ENCODE results near the gene CD2. TPM values are rescaled to one million over a fixed set of nuclear protein-coding genes. Genes with fewer than 3 reads are reported as not detected.
A peak's percentile ranks its signal among the peaks of the same experiment; 100 is the strongest.
"Not testable (repeated sequence)": the region's sequence is repeated elsewhere in the genome, so short reads cannot be mapped to it uniquely, and the experiment has no call there.

CD2 gene
- total RNA-seq, 2 experiments from 2014 or later: 150 to 151 TPM

DNA sequence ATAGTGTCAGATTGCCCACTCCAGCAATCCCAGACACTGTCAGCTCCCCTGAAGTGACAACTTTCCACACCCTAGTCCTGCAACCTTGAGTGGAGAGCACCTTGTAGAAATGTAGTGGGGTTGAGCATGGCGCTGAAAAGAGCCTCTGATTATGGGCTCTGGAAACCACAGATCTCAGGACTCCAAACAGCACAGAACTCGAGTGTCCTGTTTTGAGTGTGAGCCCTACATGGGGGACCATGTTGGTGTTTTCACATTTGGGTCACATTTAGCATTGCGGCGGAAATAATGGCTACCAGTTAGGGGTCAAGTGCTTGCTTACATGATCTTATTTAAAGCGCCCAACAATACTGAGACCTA lies 4.2 kb downstream of the CD2 start:
- Histone ChIP-seq H3K4me1 (ENCODE audit: insufficient read depth, low read length) (peaks cover 41% of the 10 kb centered on the region), H3K4me3 (ENCODE audit: low read length) (peak overlapping the region; percentile 78), H3K36me3 (ENCODE audit: insufficient read depth, low read length) (peaks cover 52% of the 10 kb centered on the region), H3K27ac (ENCODE audit: low read depth in 1 of 2, low read length in 2 of 2) (peak overlapping the region; percentile 82 to 88)
- Mint-ChIP-seq H3K4me3 (peak overlapping the region; percentile 97), H3K4me1 (ENCODE audit: low read depth) (peaks cover 63% of the 10 kb centered on the region), H3K36me3 (ENCODE audit: low read depth) (peaks cover 90% of the 10 kb centered on the region), H3K27ac (peak overlapping the region; percentile 99)
- DNase-seq: peak in 1 of 14 experiments; percentile 21
- not testable (repeated sequence) for H3K27me3 Mint-ChIP-seq; H3K27me3 ChIP-seq (ENCODE audit: control insufficient read depth in 1 of 2, insufficient read depth in 2 of 2, low read length in 2 of 2); ATAC-seq (ENCODE audit: poor library complexity); H3K9me3 ChIP-seq (ENCODE audit: control insufficient read depth in 1 of 2, insufficient read depth in 1 of 2, low read length in 2 of 2); H3K9me3 Mint-ChIP-seq
- POLR2A ChIA-PET: interaction anchor here (1.4 to 11.7 kb wide), 3 partner anchors 10 to 228 kb away, joined by 3 to 412 read pairs (median 149); no protein-coding TSS in a partner anchor
- intact Hi-C loops (cut with DNase I, micrococcal nuclease): loop anchor here in 1 of 2 experiments (10.0 kb wide), 1 partner anchor 846 kb away; the partner anchor contains the start of gene TENT5C
- CTCF ChIA-PET: interaction anchor here (1.5 to 2.5 kb wide), 2 partner anchors 20 to 21 kb away, joined by 5 to 8 read pairs; no protein-coding TSS in a partner anchor

GRCh38 chr1:116759636-116760035 lies 5.4 kb downstream of the CD2 start:
- Mint-ChIP-seq H3K27ac (peak overlapping the region; percentile 99), H3K27me3 (no peaks in the 10 kb centered on the region), H3K36me3 (ENCODE audit: low read depth) (peaks cover 95% of the 10 kb centered on the region), H3K4me1 (ENCODE audit: low read depth) (peaks cover 66% of the 10 kb centered on the region), H3K9me3 (no peaks in the 10 kb centered on the region), H3K4me3 (peak overlapping the region; percentile 97)
- H3K4me3 ChIP-seq (ENCODE audit: low read length): peak overlapping the region; percentile 78
- DNase-seq (peak in 1 of 14 experiments; percentile 7), ATAC-seq (ENCODE audit: poor library complexity) (no peak)
- H3K27me3 ChIP-seq (ENCODE audit: control insufficient read depth in 1 of 2, insufficient read depth in 2 of 2, low read length in 2 of 2): no peaks in the 10 kb centered on the region
- CTCF ChIA-PET: interaction anchor here (2.5 kb wide), 1 partner anchor 22 kb away, joined by 8 read pairs; no protein-coding TSS in a partner anchor
- H3K9me3 ChIP-seq (ENCODE audit: control insufficient read depth in 1 of 2, insufficient read depth in 1 of 2, low read length in 2 of 2): no peaks in the 10 kb centered on the region
- H3K36me3 ChIP-seq (ENCODE audit: insufficient read depth, low read length): peaks cover 64% of the 10 kb centered on the region
- H3K4me1 ChIP-seq (ENCODE audit: insufficient read depth, low read length): peaks cover 53% of the 10 kb centered on the region
- TF ChIP-seq, protein P1, sequence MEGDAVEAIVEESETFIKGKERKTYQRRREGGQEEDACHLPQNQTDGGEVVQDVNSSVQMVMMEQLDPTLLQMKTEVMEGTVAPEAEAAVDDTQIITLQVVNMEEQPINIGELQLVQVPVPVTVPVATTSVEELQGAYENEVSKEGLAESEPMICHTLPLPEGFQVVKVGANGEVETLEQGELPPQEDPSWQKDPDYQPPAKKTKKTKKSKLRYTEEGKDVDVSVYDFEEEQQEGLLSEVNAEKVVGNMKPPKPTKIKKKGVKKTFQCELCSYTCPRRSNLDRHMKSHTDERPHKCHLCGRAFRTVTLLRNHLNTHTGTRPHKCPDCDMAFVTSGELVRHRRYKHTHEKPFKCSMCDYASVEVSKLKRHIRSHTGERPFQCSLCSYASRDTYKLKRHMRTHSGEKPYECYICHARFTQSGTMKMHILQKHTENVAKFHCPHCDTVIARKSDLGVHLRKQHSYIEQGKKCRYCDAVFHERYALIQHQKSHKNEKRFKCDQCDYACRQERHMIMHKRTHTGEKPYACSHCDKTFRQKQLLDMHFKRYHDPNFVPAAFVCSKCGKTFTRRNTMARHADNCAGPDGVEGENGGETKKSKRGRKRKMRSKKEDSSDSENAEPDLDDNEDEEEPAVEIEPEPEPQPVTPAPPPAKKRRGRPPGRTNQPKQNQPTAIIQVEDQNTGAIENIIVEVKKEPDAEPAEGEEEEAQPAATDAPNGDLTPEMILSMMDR (IDR thresholded peaks at IDR 0.05): no peak
- POLR2A ChIA-PET: interaction anchor here (0.9 to 11.7 kb wide), 5 partner anchors 8 to 227 kb away, joined by 3 to 412 read pairs (median 6); no protein-coding TSS in a partner anchor
- intact Hi-C loops (cut with DNase I, micrococcal nuclease): loop anchor here (10.0 kb wide), 3 partner anchors 175 to 845 kb away; partner anchors contain the start of gene TENT5C (in 1 of the 2)
- H3K27ac ChIP-seq (ENCODE audit: low read depth in 1 of 2, low read length in 2 of 2): peak overlapping the region; percentile 76 to 88

- Mint-ChIP-seq H3K27me3 (no peaks in the 10 kb centered on the region), H3K36me3 (ENCODE audit: low read depth) (peaks cover 96% of the 10 kb centered on the region), H3K27ac (peak overlapping the region; percentile 99), H3K9me3 (no peaks in the 10 kb centered on the region), H3K4me3 (peak overlapping the region; percentile 55), H3K4me1 (ENCODE audit: low read depth) (peaks cover 75% of the 10 kb centered on the region)
- peak overlapping the region; percentile 88 to 89 for H3K27ac ChIP-seq (ENCODE audit: low read depth in 1 of 2, low read length in 2 of 2)
- DNase-seq (peak in 1 of 14 experiments; percentile 11), ATAC-seq (ENCODE audit: poor library complexity) (no peak)
- intact Hi-C loops (cut with DNase I, micrococcal nuclease): loop anchor here in 1 of 2 experiments (10.0 kb wide), 2 partner anchors 174 to 294 kb away; no protein-coding TSS in a partner anchor
- peaks cover 61% of the 10 kb centered on the region for H3K4me1 ChIP-seq (ENCODE audit: insufficient read depth, low read length)
- H3K9me3 ChIP-seq (ENCODE audit: control insufficient read depth in 1 of 2, insufficient read depth in 1 of 2, low read length in 2 of 2): no peaks in the 10 kb centered on the region
- peak overlapping the region; percentile 0 for H3K4me3 ChIP-seq (ENCODE audit: low read length)
- ChIA-PET CTCF (interaction anchor here (1.0 kb wide), 2 partner anchors 9 to 57 kb away, joined by 4 to 5 read pairs; no protein-coding TSS in a partner anchor), POLR2A (interaction anchor here (1.4 to 12.8 kb wide), 4 partner anchors 9 to 300 kb away, joined by 5 to 235 read pairs (median 31); partner anchors contain the start of gene TTF2)
- TF ChIP-seq, protein P1 (IDR thresholded peaks at IDR 0.05): no peak
- H3K36me3 ChIP-seq (ENCODE audit: insufficient read depth, low read length): peaks cover 73% of the 10 kb centered on the region
- no peaks in the 10 kb centered on the region for H3K27me3 ChIP-seq (ENCODE audit: control insufficient read depth in 1 of 2, insufficient read depth in 2 of 2, low read length in 2 of 2)
Observed at GRCh38 chr1:116760487-116760886, 6.3 kb downstream of the CD2 start.
